ENCODE results near the gene PRKG1. TPM values are rescaled to one million over a fixed set of nuclear protein-coding genes. Genes with fewer than 3 reads are reported as not detected.
A peak's percentile ranks its signal among the peaks of the same experiment; 100 is the strongest.

The PRKG1 gene
- total RNA-seq, 2 donors from 2014 or later = 1.3 to 2.7 TPM

GRCh38 chr10:52185256-52185655, 1111.0 kb downstream of the PRKG1 start:
- Histone ChIP-seq H3K27me3 (ENCODE audit: control insufficient read depth, insufficient read depth, low read length, poor library complexity, severe bottlenecking) (no peaks in the 10 kb centered on the region), H3K9ac (ENCODE audit: extremely low read depth, low read length, poor library complexity, severe bottlenecking) (no peak overlapping the region), H3K9me3 (ENCODE audit: control insufficient read depth, low read length) (no peaks in the 10 kb centered on the region), H3K36me3 (ENCODE audit: control insufficient read depth, insufficient read depth, low read length) (no peaks in the 10 kb centered on the region), H3K4me3 (ENCODE audit: low read length) (no peak overlapping the region), H3K27ac (ENCODE audit: low read depth, low read length) (no peak overlapping the region), H3K4me1 (ENCODE audit: control insufficient read depth, insufficient read depth, low read length) (no peaks in the 10 kb centered on the region)
- no peak overlapping the region for H3K27ac Mint-ChIP-seq
- TF ChIP-seq CTCF (conservative IDR thresholded peaks at IDR 0.05) = no peak
- H3K27me3 Mint-ChIP-seq (ENCODE audit: insufficient read depth) = no peaks in the 10 kb centered on the region
- H3K4me1 Mint-ChIP-seq = peaks cover 6% of the 10 kb centered on the region
- H3K9me3 Mint-ChIP-seq = peaks cover 12% of the 10 kb centered on the region
- no peaks in the 10 kb centered on the region for H3K36me3 Mint-ChIP-seq (ENCODE audit: low read depth)
- H3K4me3 Mint-ChIP-seq = no peak overlapping the region
- DNase-seq = no peak

GRCh38 chr10:52187521-52188258, 1113.4 kb downstream of the PRKG1 start:
- Histone ChIP-seq H3K9me3 (ENCODE audit: control insufficient read depth, low read length) (no peaks in the 10 kb centered on the region), H3K9ac (ENCODE audit: extremely low read depth, low read length, poor library complexity, severe bottlenecking) (no peak overlapping the region), H3K27ac (ENCODE audit: low read depth, low read length) (no peak overlapping the region), H3K4me1 (ENCODE audit: control insufficient read depth, insufficient read depth, low read length) (no peaks in the 10 kb centered on the region), H3K36me3 (ENCODE audit: control insufficient read depth, insufficient read depth, low read length) (no peaks in the 10 kb centered on the region), H3K27me3 (ENCODE audit: control insufficient read depth, insufficient read depth, low read length, poor library complexity, severe bottlenecking) (no peaks in the 10 kb centered on the region), H3K4me3 (ENCODE audit: low read length) (peak overlapping the region; percentile 15)
- Mint-ChIP-seq H3K4me1 (peaks cover 6% of the 10 kb centered on the region), H3K9me3 (peaks cover 2% of the 10 kb centered on the region), H3K27ac (no peak overlapping the region), H3K27me3 (ENCODE audit: insufficient read depth) (no peaks in the 10 kb centered on the region), H3K4me3 (no peak overlapping the region), H3K36me3 (ENCODE audit: low read depth) (no peaks in the 10 kb centered on the region)
- 76 to 77% methylated on average over 3 of the region's 3 CpGs for WGBS, 2 experiments (ENCODE audit: insufficient coverage in 1 of 2, insufficient read length in 1 of 2)
- no peak for DNase-seq
- TF ChIP-seq CTCF (conservative IDR thresholded peaks at IDR 0.05) = no peak

GRCh38 chr10:52191049-52191448, 1116.8 kb downstream of the PRKG1 start:
- no peak for TF ChIP-seq CTCF (conservative IDR thresholded peaks at IDR 0.05)
- Mint-ChIP-seq H3K4me1 (peaks cover 6% of the 10 kb centered on the region), H3K36me3 (ENCODE audit: low read depth) (no peaks in the 10 kb centered on the region), H3K27me3 (ENCODE audit: insufficient read depth) (no peaks in the 10 kb centered on the region), H3K27ac (no peak overlapping the region), H3K4me3 (no peak overlapping the region), H3K9me3 (peaks cover 4% of the 10 kb centered on the region)
- Histone ChIP-seq H3K9ac (ENCODE audit: extremely low read depth, low read length, poor library complexity, severe bottlenecking) (no peak overlapping the region), H3K4me1 (ENCODE audit: control insufficient read depth, insufficient read depth, low read length) (no peaks in the 10 kb centered on the region), H3K9me3 (ENCODE audit: control insufficient read depth, low read length) (no peaks in the 10 kb centered on the region), H3K4me3 (ENCODE audit: low read length) (no peak overlapping the region), H3K27ac (ENCODE audit: low read depth, low read length) (no peak overlapping the region), H3K36me3 (ENCODE audit: control insufficient read depth, insufficient read depth, low read length) (no peaks in the 10 kb centered on the region), H3K27me3 (ENCODE audit: control insufficient read depth, insufficient read depth, low read length, poor library complexity, severe bottlenecking) (no peaks in the 10 kb centered on the region)
- 85 to 95% methylated on average over 3 to 5 of the region's 5 CpGs for WGBS, 2 experiments (ENCODE audit: insufficient coverage in 1 of 2, insufficient read length in 1 of 2)
- no peak for DNase-seq
